HepG2 (cell line): Measurements from ENCODE around the gene BCL11B. TPM values are rescaled to one million over a fixed set of nuclear protein-coding genes. Genes with fewer than 3 reads are reported as not detected.

Experiments
- ATAC-seq: fragments of 200-7000 bp; cut with Tn5 transposase; 3 replicates; pipeline ENCODE4 v1.9.1; 2020; ENCODE audit warnings: mild to moderate bottlenecking, moderate library complexity
- BruUV-seq: library from RNA; stranded (reverse); fragments of 400-500 nt; replicated peaks from 2 replicates; lab custom pipeline; 2021; lab: Mats Ljungman, UMichigan
- CTCF ChIA-PET: fragments of 300-600 bp; formaldehyde crosslinking; extraction: SDS; loops from one replicate; lab custom pipeline; 2021; ENCODE audit warnings: low total read pairs, inconsistent platforms, low intra/inter-chr PET ratio; lab: Yijun Ruan, JAX
- POLR2A ChIA-PET: fragments of 350-600 bp; sonication (Branson Sonifier 250); formaldehyde crosslinking; loops from one replicate; lab custom pipeline; 2020; ENCODE audit warnings: antibody characterized with exemption, inconsistent platforms; lab: Yijun Ruan, JAX
- DNase-seq: peaks from one replicate; pipeline ENCODE4 v3.0.0-alpha.2; 2015; ENCODE audit warnings: low spot score
- FAIRE-seq: peaks from 3 replicates; lab custom pipeline; 2011; peaks lifted over from hg19 to GRCh38; lab: Jason Lieb, UNC
- H2AFZ ChIP-seq: one replicate; pipeline ENCODE4 v1.6.1; 2011; ENCODE audit warnings: low read length, inconsistent platforms
- H3K27ac ChIP-seq: fragments of 300-600 bp; 3 replicates; pipeline ENCODE4 v1.8.0; 2011; ENCODE audit warnings: mixed run types, mild to moderate bottlenecking, mixed read lengths, low read length, inconsistent platforms; ENCODE audit not compliant: insufficient read depth; ENCODE audit errors: extremely low read length
- H3K27me3 ChIP-seq, 2 experiments: fragments of 200-600 bp in 1 of 2; 2 replicates in 1 of 2; 3 replicates in 1 of 2; pipeline versions ENCODE4 v1.6.0 to v1.8.0; 2011; ENCODE audit warnings: low read length in 2 of 2, mild to moderate bottlenecking in 2 of 2, moderate library complexity in 2 of 2, inconsistent platforms in 1 of 2; ENCODE audit not compliant: insufficient read depth in 2 of 2, control insufficient read depth in 1 of 2
- H3K36me3 ChIP-seq, 2 experiments: fragments of 200-600 bp in 1 of 2; replicated peaks in 1 of 2; 2 replicates in 1 of 2; 3 replicates in 1 of 2; pipeline versions ENCODE4 v1.5.1 to v1.8.0; 2011; ENCODE audit warnings: low read length in 2 of 2, inconsistent platforms in 1 of 2; ENCODE audit not compliant: insufficient read depth in 2 of 2, control insufficient read depth in 1 of 2
- H3K4me1 ChIP-seq: 2 replicates; pipeline ENCODE4 v1.5.1; 2012; ENCODE audit warnings: low read length, inconsistent platforms; ENCODE audit not compliant: insufficient read depth
- H3K4me2 ChIP-seq: 2 replicates; pipeline ENCODE4 v1.6.0; 2011; ENCODE audit warnings: low read depth, low read length, inconsistent platforms
- H3K4me3 ChIP-seq, 3 experiments: fragments of 200-600 bp in 1 of 3; sonication (generic), shearing (Covaris generic) in 1 of 3; replicated peaks in 1 of 3; 2 replicates each; pipeline ENCODE4 v1.5.1; 2011 to 2016; ENCODE audit warnings: low read length in 3 of 3, inconsistent platforms in 2 of 3, low read depth in 2 of 3, mild to moderate bottlenecking in 2 of 3, control low read depth in 1 of 3, mixed read lengths in 1 of 3; ENCODE audit not compliant: insufficient read depth in 1 of 3
- H3K79me2 ChIP-seq: one replicate; pipeline ENCODE4 v1.6.1; 2011; ENCODE audit warnings: low read length, inconsistent platforms; ENCODE audit not compliant: insufficient read depth
- H3K9ac ChIP-seq: 2 replicates; pipeline ENCODE4 v1.6.0; 2011; ENCODE audit warnings: mild to moderate bottlenecking, low read depth, low read length, inconsistent platforms; ENCODE audit not compliant: insufficient read depth
- H3K9me3 ChIP-seq: 2 replicates; pipeline ENCODE4 v1.5.1; 2012; ENCODE audit warnings: mild to moderate bottlenecking, low read length
- H4K20me1 ChIP-seq: 2 replicates; pipeline ENCODE4 v1.6.0; 2011; ENCODE audit warnings: inconsistent platforms, mild to moderate bottlenecking, low read length, moderate library complexity; ENCODE audit not compliant: insufficient read depth
- ARID4A ChIP-seq: sonication (generic); formaldehyde crosslinking; IDR thresholded peaks from 2 replicates; pipeline ENCODE4 v1.5.0; 2020; ENCODE audit warnings: mild to moderate bottlenecking, missing genetic modification reagents, borderline replicate concordance
- DMAP1 ChIP-seq: IDR thresholded peaks from 2 replicates; pipeline ENCODE4 v1.6.1; 2016
- E2F2 ChIP-seq: sonication (generic); formaldehyde crosslinking; IDR thresholded peaks from 2 replicates; pipeline ENCODE4 v1.4.0; 2020; ENCODE audit warnings: missing genetic modification reagents, borderline replicate concordance
- HINFP ChIP-seq: sonication (generic); formaldehyde crosslinking; IDR thresholded peaks from 2 replicates; pipeline ENCODE4 v1.4.0; 2020; ENCODE audit warnings: low read depth, mild to moderate bottlenecking, missing genetic modification reagents
- HNRNPUL1 ChIP-seq: fragments of 200-400 bp; formaldehyde crosslinking; IDR thresholded peaks from 2 replicates; pipeline ENCODE4 v1.6.1; 2017; ENCODE audit warnings: low read depth, mild to moderate bottlenecking, low read length, moderate library complexity
- MAFK ChIP-seq, 2 experiments: IDR thresholded peaks in 1 of 2; conservative IDR thresholded peaks in 1 of 2; 2 replicates each; pipeline ENCODE4 v1.6.1; 2011; ENCODE audit warnings: improper control_type of control experiment in 2 of 2, low read length in 2 of 2
- PAF1 ChIP-seq: IDR thresholded peaks from 2 replicates; pipeline ENCODE4 v1.6.1; 2016; ENCODE audit warnings: missing genetic modification reagents, missing compliant biosample characterization
- PCBP1 ChIP-seq: fragments of 200-400 bp; formaldehyde crosslinking; IDR thresholded peaks from 2 replicates; pipeline ENCODE4 v1.6.1; 2017; ENCODE audit warnings: mild to moderate bottlenecking, low read depth, low read length, borderline replicate concordance
- THRA ChIP-seq: sonication (generic); formaldehyde crosslinking; IDR thresholded peaks from 2 replicates; pipeline ENCODE4 v1.4.0; 2020; ENCODE audit warnings: missing genetic modification reagents, borderline replicate concordance
- ZNF234 ChIP-seq: sonication (generic); formaldehyde crosslinking; conservative IDR thresholded peaks from 2 replicates; pipeline ENCODE4 v1.5.1; 2020; ENCODE audit warnings: mild to moderate bottlenecking, missing genetic modification reagents
- ZNF451 ChIP-seq: sonication (generic); formaldehyde crosslinking; IDR thresholded peaks from 2 replicates; pipeline ENCODE4 v1.5.0; 2020; ENCODE audit warnings: mild to moderate bottlenecking, missing genetic modification reagents
- ZNF546 ChIP-seq: sonication (generic); formaldehyde crosslinking; conservative IDR thresholded peaks from 2 replicates; pipeline ENCODE4 v1.8.1; 2023; ENCODE audit warnings: mild to moderate bottlenecking, missing genetic modification reagents
- ZNF577 ChIP-seq: sonication (generic); formaldehyde crosslinking; IDR thresholded peaks from 2 replicates; pipeline ENCODE4 v1.4.0; 2020; ENCODE audit warnings: mild to moderate bottlenecking, low read depth, missing genetic modification reagents, borderline replicate concordance
- ZNF713 ChIP-seq: sonication (generic); formaldehyde crosslinking; IDR thresholded peaks from 2 replicates; pipeline ENCODE4 v1.4.0; 2020; ENCODE audit warnings: mild to moderate bottlenecking, missing genetic modification reagents
- ZNF776 ChIP-seq: sonication (generic); formaldehyde crosslinking; IDR thresholded peaks from 2 replicates; pipeline ENCODE4 v1.4.0; 2020; ENCODE audit warnings: mild to moderate bottlenecking, missing genetic modification reagents
- ZNF780A ChIP-seq: sonication (generic); formaldehyde crosslinking; IDR thresholded peaks from 2 replicates; pipeline ENCODE4 v1.8.0; 2022; ENCODE audit warnings: mild to moderate bottlenecking, missing genetic modification reagents, moderate library complexity
- ZSCAN30 ChIP-seq: sonication (generic); formaldehyde crosslinking; IDR thresholded peaks from 2 replicates; pipeline ENCODE4 v1.5.0; 2020; ENCODE audit warnings: mild to moderate bottlenecking, missing genetic modification reagents
- WGBS: methylation state at CpG from one replicate; pipeline ENCODE4 v1.1.6; 2017; ENCODE audit warnings: low lambda C conversion rate; 5-methylcytosine and 5-hydroxymethylcytosine counted together
- in situ Hi-C: cut with HindIII; loops from 2 replicates; pipeline ENCODE4 v1.10.0; 2017; ENCODE audit warnings: low pct_unique_long_range_greater_than_20kb; ENCODE audit not compliant: extremely low pct_ligation_motif_present
- intact Hi-C: fragments of 100-400 bp; cut with micrococcal nuclease; formaldehyde crosslinking; loops from one replicate; pipeline ENCODE4 v1.10.0; 2022; ENCODE audit not compliant: unreplicated experiment
- polyA plus RNA-seq, 8 experiments: library from polyadenylated mRNA; depleted of rRNA in 3 of 8; stranded (reverse) in 7 of 8; unstranded in 1 of 8; fragments of >200 nt; fragmentation: Illumina TruSeq in 4 of 8; extraction: Trizol in 4 of 8; gene quantifications; 2 replicates each; pipeline versions ENCODE4 v1.2.1 to v1.2.3, GENCODE V29; 2011 to 2016; ENCODE audit warnings: low read depth in 4 of 8, missing spikeins in 1 of 8, mixed read lengths in 1 of 8; ENCODE audit not compliant: insufficient read depth in 1 of 8
- total RNA-seq, 5 experiments: library from RNA; depleted of rRNA; stranded (reverse); fragments of >200 nt; fragmentation: Illumina TruSeq; extraction: Trizol; gene quantifications; 2 replicates each; pipeline ENCODE4 v1.2.3, GENCODE V29; 2016; ENCODE audit warnings: low read depth in 1 of 5

BCL11B gene
- total and polyA plus RNA-seq, 2 of the 13 experiments (the other 11 are each of a cell fraction or from before 2014, with no cell fraction given), result not detected

GRCh38 chr14:99173086-99173485 lies 98.9 kb downstream of the BCL11B start:
- no peaks in the 10 kb centered on the region for H3K9me3 ChIP-seq
- no TSS peak for BruUV-seq
- intact Hi-C loops (no loop called here), in situ Hi-C loops (no loop called here)
- DNase-seq (no peak), FAIRE-seq (no peak), ATAC-seq (no peak)
- H3K27ac ChIP-seq, result no peak overlapping the region
- H3K4me1 ChIP-seq, result no peaks in the 10 kb centered on the region
- no peak overlapping the region for H3K4me2 ChIP-seq
- no peaks in the 10 kb centered on the region for H3K79me2 ChIP-seq
- H4K20me1 ChIP-seq, result no peaks in the 10 kb centered on the region
- CTCF ChIA-PET, result no interaction called here
- H3K36me3 ChIP-seq, result no peaks in the 10 kb centered on the region
- H3K4me3 ChIP-seq, result no peak overlapping the region
- WGBS, result 63% methylated on average over 11 of the region's 11 CpGs
- H3K27me3 ChIP-seq, result peaks cover 0 to 28% of the 10 kb centered on the region in 2 experiments; a peak in 3 of 5 replicates
- no peak overlapping the region for H2AFZ ChIP-seq
- H3K9ac ChIP-seq, result no peak overlapping the region
- TF ChIP-seq HNRNPUL1 (no peak), ZSCAN30 (CRISPR knock-in tag) (no peak), ZNF234 (CRISPR knock-in tag) (no peak), DMAP1 (CRISPR knock-in tag) (no peak), MAFK (conservative IDR thresholded peaks at IDR 0.05 in 1 of 2, IDR thresholded peaks at IDR 0.05 in 1 of 2; ENCODE audit: low read length in 2 of 2) (no peak), HINFP (CRISPR knock-in tag) (no peak), ZNF776 (no peak), PAF1 (CRISPR knock-in tag) (no peak), THRA (no peak), ZNF780A (CRISPR knock-in tag) (no peak), E2F2 (CRISPR knock-in tag) (no peak), ZNF451 (CRISPR knock-in tag) (no peak), ZNF713 (no peak), ZNF577 (CRISPR knock-in tag) (no peak), ZNF546 (CRISPR knock-in tag) (no peak), PCBP1 (no peak), ARID4A (CRISPR knock-in tag) (no peak)
- POLR2A ChIA-PET, result no interaction called here
